Activated CD4-positive, alpha-beta T cell treated with anti-CD3 and anti-CD28 coated beads, Interleukin-10, Interleukin-2, amounts not matched to agents 100 ng/mL and 50 ng/mL, durations not matched to agents 16 hours and 8 hours (primary cell): ENCODE data around the gene SHANK2.

Experiments used
- DNase-seq: peaks from one replicate; pipeline ENCODE4 v3.0.0-alpha.2; 2020

Gene SHANK2

GRCh38 chr11:71218789-71219499 lies 33.4 kb downstream of the SHANK2 start:
- DNase-seq, result no peak

GRCh38 chr11:71215425-71215965 lies 36.9 kb downstream of the SHANK2 start:
- no peak for DNase-seq

GRCh38 chr11:71214553-71215424 lies 37.6 kb downstream of the SHANK2 start:
- DNase-seq, result no peak

- no peak for DNase-seq
Observed at GRCh38 chr11:71213696-71214552, 38.5 kb downstream of the SHANK2 start.

GRCh38 chr11:71212871-71213559 lies 39.4 kb downstream of the SHANK2 start:
- DNase-seq, result no peak

GRCh38 chr11:71211631-71212030 lies 40.7 kb downstream of the SHANK2 start:
- no peak for DNase-seq

GRCh38 chr11:71210861-71211260 lies 41.5 kb downstream of the SHANK2 start:
- DNase-seq, result no peak

GRCh38 chr11:71209656-71210055 lies 42.7 kb downstream of the SHANK2 start:
- no peak for DNase-seq

GRCh38 chr11:71209181-71209580 lies 43.2 kb downstream of the SHANK2 start:
- DNase-seq, result no peak

GRCh38 chr11:71208011-71208774 lies 44.2 kb downstream of the SHANK2 start:
- DNase-seq, result no peak

GRCh38 chr11:71207563-71207962 lies 44.8 kb downstream of the SHANK2 start:
- no peak for DNase-seq

- no peak for DNase-seq
Observed at GRCh38 chr11:71206186-71206585, 46.2 kb downstream of the SHANK2 start.

- DNase-seq, result no peak
Observed at GRCh38 chr11:71204748-71205664, 47.4 kb downstream of the SHANK2 start.

- DNase-seq, result no peak
Observed at GRCh38 chr11:71204294-71204693, 48.1 kb downstream of the SHANK2 start.

- no peak for DNase-seq
Observed at GRCh38 chr11:71203681-71204080, 48.7 kb downstream of the SHANK2 start.

- no peak for DNase-seq
Observed at GRCh38 chr11:71202966-71203365, 49.4 kb downstream of the SHANK2 start.

- DNase-seq, result no peak
Observed at GRCh38 chr11:71202598-71202944, 49.8 kb downstream of the SHANK2 start.
